GM19455 (cell line): ENCODE results near the gene IQCH.
"Not testable (repeated sequence)": the region's sequence is repeated elsewhere in the genome, so short reads cannot be mapped to it uniquely, and the experiment has no call there.

Experiments
- ATAC-seq: cut with Tn5 transposase; IDR thresholded peaks from one replicate; pipeline ENCODE4 v1.9.1; 2021; ENCODE audit not compliant: unreplicated experiment

IQCH gene

GRCh38 chr15:67349634-67350033, 95.0 kb downstream of the IQCH start:
- ATAC-seq, result no peak

- ATAC-seq, result no peak
Measured at GRCh38 chr15:67350042-67350441, 95.5 kb downstream of the IQCH start.

GRCh38 chr15:67358391-67358790, 103.8 kb downstream of the IQCH start:
- no peak for ATAC-seq

- no peak for ATAC-seq
Measured at GRCh38 chr15:67358812-67359211, 104.2 kb downstream of the IQCH start.

- ATAC-seq, result no peak
Measured at GRCh38 chr15:67359431-67360079, 105.0 kb downstream of the IQCH start.

DNA sequence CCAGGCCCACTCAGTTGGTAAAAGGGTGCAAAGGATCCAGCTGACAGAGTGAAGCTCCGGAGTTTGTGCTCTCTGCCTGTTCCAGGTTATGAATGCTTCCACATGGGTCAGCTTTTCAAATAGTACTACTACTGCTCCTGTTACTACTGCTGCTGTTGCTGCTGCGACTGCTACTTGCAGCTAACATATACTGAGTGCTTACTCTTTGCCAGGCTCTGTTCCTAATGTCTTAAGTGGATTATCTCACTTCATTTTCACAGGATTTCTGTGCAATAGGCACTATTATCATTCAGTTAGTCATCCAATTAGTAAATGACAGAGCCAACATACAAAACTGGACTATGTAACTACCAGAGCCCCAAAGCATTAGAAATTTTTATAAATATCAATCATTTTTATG, 106.5 kb downstream of the IQCH start:
- ATAC-seq, result no peak

DNA sequence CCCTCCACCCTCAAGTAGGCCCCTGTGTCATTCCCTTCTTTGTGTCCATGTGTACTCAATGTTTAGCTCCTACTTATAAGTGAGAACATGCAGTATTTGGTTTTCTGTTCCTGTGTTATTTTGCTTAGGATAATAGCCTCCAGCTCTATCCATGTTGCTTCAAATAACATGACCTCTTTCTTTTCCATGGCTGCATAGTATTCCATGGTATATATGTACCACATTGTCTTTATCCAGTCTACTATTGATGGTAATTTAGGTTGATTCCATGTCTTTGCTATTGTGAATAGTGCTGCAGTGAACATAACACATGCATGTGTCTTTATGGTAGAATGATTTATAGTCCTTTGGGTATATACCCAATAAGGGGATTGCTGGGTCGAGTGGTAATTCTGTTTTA, 109.1 kb downstream of the IQCH start:
- ATAC-seq, result not testable (repeated sequence)

- no peak for ATAC-seq
Measured at GRCh38 chr15:67365994-67366393, 111.4 kb downstream of the IQCH start.

GRCh38 chr15:67366904-67367303, 112.3 kb downstream of the IQCH start:
- ATAC-seq, result no peak

DNA sequence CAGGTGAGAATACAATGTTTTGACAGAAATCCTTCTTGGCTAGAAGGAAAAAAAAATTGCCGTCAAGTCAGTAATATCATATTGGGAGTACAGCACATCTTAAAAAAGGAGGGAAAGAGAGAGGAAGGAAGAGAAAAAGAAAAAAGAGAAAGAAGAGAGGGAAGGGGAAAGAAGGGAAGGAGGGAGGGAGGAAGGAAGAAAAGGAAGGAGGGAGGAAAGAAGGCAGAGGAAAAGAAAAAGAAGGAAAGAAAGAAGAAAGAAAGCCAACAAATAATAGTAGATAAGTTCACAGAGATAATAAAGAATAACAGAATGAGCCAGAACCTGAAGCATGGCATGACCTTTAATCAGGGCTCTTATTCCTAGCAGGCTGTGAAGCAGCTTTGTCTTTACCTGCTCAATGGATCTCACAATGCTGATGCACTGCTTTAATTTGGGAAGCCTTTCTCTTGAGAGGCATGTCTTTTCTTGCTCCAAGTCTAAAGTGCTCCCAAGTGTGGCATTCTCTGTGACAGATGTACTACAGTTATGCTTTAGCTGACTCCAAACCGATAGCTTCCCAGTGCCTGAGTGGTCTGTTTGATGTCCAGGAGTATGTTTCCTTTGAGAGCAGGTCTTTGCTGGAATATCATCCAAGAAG, 114.9 kb downstream of the IQCH start:
- no peak for ATAC-seq

- ATAC-seq, result no peak
Measured at GRCh38 chr15:67370206-67370954, 115.8 kb downstream of the IQCH start.

DNA sequence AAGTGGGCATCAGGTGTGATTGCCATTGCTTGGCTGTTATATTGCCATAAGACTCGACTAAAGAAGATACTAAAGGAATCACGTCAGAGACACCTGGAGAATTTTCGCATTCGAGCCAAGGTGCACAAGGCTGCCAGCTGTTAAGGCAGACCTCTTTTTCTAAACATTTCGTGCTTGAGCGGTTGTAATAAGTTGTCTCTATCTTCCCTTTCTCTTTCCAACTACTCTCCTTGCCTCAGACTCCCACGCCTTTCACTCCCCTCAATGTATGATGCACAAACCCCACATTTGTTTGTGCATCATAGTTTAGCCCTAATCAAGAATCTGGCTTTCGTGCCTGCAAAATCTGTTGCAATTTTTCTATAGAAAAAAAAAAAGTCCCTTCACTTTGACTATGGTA, 118.0 kb downstream of the IQCH start:
- no peak for ATAC-seq

DNA sequence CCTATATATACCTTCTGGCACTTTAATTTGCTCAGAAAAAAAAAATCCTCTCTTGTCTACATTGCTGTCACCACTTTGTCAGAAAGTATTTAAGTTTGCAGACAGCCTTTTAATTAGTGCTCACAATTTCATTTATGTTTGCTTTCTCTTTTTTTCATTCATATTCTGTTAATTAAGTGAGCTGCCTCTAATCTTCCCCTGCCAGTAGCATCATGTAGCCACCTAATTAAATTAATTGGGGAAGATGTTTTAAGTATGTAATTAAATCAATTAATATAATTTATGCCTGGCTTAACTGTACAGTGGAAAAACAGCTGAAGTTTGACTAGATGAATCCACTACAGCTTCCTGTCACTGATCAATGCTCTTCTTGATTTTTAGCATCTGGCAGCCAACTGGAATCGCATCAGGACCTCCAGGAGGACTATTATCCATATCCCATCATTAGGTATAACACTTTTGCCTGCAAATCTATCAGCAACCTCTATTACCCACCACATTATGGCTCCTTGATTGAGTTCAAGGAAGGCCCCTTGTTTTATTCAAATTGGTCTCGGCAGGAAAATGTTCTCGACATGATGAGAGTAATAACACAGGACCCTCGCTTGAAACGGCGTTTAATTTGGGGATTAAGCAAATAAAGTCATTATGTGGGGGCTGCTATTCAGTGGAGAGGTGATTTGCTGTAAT, 118.5 kb downstream of the IQCH start:
- ATAC-seq, result no peak

DNA sequence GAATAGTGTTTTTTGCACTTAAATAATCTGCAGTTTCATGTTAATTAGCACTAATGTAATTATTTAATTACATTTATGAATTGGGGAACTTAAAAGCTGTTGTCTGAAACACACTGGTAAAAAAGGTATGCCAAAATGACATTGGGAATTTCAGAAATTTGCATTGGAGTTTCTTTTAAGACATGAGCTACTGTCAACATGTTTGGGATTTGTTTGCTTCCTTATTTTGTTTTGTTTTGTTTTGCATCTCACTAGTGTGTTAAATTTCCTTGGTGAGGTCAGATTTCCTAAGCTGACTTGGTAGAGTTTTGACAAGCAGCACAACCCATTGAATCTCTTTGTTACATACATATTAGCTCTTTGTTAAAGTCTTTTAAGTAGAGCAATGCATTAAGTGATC, 119.4 kb downstream of the IQCH start:
- no peak for ATAC-seq

DNA sequence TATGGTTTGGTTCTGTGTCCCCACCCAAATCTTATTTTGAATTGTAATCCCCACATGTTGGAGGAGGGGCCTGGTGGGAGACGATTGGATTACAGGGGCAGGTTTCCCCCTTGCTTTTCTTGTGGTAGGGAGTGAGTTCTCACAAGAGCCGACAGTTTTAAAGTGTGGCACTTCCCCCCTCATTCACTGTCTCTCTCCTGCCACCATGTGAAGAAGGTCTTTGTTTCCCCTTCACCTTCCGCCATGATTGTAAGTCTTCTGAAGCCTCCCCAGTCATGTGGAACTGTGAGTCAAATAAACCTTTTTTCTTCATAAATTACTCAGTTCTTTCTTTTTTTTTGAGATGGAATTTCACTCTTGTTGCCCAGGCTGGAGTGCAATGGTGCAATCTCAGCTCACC, 124.9 kb downstream of the IQCH start:
- no peak for ATAC-seq

GRCh38 chr15:67380921-67381320, 126.3 kb downstream of the IQCH start:
- no peak for ATAC-seq

GRCh38 chr15:67381416-67382045, 126.9 kb downstream of the IQCH start:
- ATAC-seq, result no peak

DNA sequence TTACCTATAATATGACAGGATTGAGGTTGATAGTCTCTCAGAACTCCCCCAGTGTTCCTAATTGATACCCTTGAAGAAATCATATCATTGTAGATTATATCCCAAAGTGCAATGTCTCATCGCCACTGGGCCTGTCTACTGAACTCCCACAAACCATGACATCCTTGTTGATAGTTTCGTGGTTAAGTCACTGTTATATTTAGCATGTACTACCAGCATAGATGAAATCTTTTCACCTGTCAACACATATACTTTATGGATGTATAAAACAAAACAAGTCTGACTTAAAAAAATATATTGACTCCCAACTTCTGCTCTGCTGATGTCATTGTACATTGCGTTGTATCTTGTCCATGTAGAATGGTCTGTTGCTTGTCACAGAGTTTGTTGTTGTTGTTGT, 128.1 kb downstream of the IQCH start:
- ATAC-seq, result no peak

DNA sequence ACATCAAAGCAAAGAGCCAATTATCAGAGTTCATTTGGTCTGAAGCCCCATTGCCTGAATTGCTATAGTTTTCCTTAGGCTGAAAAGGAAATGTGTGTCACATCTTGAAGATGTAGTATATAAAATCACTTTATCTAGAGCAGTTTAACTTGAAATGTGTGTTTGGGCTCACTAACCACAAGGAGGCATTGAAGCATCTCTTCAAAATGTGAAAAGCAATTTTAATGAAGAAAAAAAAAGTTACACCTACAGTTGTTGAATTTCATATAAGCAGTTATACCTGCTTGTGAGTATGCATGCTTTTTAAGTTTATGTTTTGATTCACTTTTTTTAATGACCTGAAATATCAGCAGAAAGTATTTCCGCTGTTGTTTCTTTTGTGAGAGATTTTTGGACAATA, 129.3 kb downstream of the IQCH start:
- ATAC-seq, result no peak

GRCh38 chr15:67384761-67385160, 130.2 kb downstream of the IQCH start:
- no peak for ATAC-seq

- ATAC-seq, result no peak
Measured at GRCh38 chr15:67385971-67386370, 131.4 kb downstream of the IQCH start.
